Right lobe of liver (tissue), 4 donors: Measurements from ENCODE around the gene ADIPOR1.

Experiments
- POLR2A ChIP-seq: fragments of 450-650 bp; IDR thresholded peaks from one replicate; pipeline ENCODE4 v1.6.1; 2017; ENCODE audit warnings: antibody characterized with exemption, mild to moderate bottlenecking
- TF ChIP-seq, protein P1 (sequence below), 4 donors: fragments of 200-600 bp in 3 of 4; fragments of 450-650 bp in 1 of 4; IDR thresholded peaks; one replicate each; pipeline versions ENCODE4 v1.5.1 to v1.8.0; 2016 to 2022; ENCODE audit warnings: antibody characterized with exemption in 4 of 4, mild to moderate bottlenecking in 2 of 4
- donor health status: DM: no; HTN: no; CAD: no.
- donor health status: DM: no; HTN: no; CAD: no.
- donor health status: DM: no; HTN: yes; CAD: no.

DNA sequence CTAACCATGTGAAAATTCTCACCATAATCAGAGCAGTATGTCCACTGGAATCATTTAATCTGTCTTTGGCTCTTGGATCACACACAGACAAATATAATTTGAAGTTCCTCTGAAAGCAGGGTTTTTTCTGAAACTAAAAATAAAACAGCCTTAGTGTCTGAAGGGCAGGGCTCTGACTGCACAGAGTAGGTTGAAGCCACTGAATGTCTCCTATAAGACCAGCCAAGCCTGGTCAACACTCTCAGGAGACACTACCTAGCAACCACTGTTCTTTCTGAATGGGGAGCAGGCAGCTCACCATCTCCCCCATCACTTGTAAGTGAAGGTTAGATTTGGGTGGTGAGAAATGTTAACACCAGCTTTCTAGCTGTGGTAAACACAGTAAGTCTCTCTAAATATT, 33.0 kb upstream of the ADIPOR1 start:
- TF ChIP-seq, protein P1, sequence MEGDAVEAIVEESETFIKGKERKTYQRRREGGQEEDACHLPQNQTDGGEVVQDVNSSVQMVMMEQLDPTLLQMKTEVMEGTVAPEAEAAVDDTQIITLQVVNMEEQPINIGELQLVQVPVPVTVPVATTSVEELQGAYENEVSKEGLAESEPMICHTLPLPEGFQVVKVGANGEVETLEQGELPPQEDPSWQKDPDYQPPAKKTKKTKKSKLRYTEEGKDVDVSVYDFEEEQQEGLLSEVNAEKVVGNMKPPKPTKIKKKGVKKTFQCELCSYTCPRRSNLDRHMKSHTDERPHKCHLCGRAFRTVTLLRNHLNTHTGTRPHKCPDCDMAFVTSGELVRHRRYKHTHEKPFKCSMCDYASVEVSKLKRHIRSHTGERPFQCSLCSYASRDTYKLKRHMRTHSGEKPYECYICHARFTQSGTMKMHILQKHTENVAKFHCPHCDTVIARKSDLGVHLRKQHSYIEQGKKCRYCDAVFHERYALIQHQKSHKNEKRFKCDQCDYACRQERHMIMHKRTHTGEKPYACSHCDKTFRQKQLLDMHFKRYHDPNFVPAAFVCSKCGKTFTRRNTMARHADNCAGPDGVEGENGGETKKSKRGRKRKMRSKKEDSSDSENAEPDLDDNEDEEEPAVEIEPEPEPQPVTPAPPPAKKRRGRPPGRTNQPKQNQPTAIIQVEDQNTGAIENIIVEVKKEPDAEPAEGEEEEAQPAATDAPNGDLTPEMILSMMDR (IDR thresholded peaks at IDR 0.05): no peak
- TF ChIP-seq POLR2A: no peak
